Fibroblast of the aortic adventitia (primary cell): Measurements from ENCODE around the gene MAPK4. TPM values are rescaled to one million over a fixed set of nuclear protein-coding genes. Genes with fewer than 3 reads are reported as not detected.

Source experiments
- DNase-seq: peaks from one replicate; pipeline ENCODE4 v3.0.0-alpha.2; 2010; ENCODE audit warnings: low read depth
- H3K4me3 ChIP-seq: 2 replicates; pipeline ENCODE4 v1.5.1; 2011; ENCODE audit warnings: low read depth, mild to moderate bottlenecking, control low read depth, low read length, moderate library complexity
- CTCF ChIP-seq: IDR thresholded peaks from 2 replicates; pipeline ENCODE4 v1.5.1; 2011; ENCODE audit warnings: mild to moderate bottlenecking, low read length, control low read depth, inconsistent platforms; ENCODE audit not compliant: insufficient read depth
- total RNA-seq: library from RNA; depleted of rRNA; stranded (reverse); fragments of >200 nt; gene quantifications from 2 replicates; pipeline ENCODE4 v1.2.3, GENCODE V29; 2012; ENCODE audit warnings: low replicate concordance

MAPK4 gene
- total RNA-seq, 1 donor, result under 0.01 TPM

DNA sequence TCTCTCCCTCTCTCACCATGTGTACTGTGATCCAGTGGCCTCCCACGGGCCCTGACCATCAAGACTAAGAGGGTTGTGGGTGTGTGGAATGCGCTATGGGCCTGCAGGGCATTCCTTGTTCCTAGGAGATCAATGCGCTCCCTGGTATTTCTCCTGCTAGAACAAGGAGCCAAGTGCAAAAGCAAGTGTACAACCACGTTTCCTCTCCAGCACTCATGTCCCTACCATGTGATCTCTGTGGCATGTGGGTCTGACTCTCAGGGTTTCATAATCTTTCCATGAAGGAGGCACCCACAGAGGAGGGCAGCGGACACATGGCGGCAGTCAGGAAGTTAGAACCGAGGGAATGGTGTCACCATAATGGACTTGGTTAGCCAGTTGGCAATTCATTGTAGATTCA, 91.4 kb downstream of the MAPK4 start:
- no peak for DNase-seq
- TF ChIP-seq CTCF, result no peak

GRCh38 chr18:50653402-50654093, 93.7 kb downstream of the MAPK4 start:
- H3K4me3 ChIP-seq, result no peak overlapping the region
- DNase-seq, result no peak
- no peak for TF ChIP-seq CTCF

More for the DNA sequence above, 91.4 kb downstream of the MAPK4 start:
- H3K4me3 ChIP-seq, result no peak overlapping the region

GRCh38 chr18:50654211-50654610, 94.3 kb downstream of the MAPK4 start:
- no peak for TF ChIP-seq CTCF
- DNase-seq, result no peak

DNA sequence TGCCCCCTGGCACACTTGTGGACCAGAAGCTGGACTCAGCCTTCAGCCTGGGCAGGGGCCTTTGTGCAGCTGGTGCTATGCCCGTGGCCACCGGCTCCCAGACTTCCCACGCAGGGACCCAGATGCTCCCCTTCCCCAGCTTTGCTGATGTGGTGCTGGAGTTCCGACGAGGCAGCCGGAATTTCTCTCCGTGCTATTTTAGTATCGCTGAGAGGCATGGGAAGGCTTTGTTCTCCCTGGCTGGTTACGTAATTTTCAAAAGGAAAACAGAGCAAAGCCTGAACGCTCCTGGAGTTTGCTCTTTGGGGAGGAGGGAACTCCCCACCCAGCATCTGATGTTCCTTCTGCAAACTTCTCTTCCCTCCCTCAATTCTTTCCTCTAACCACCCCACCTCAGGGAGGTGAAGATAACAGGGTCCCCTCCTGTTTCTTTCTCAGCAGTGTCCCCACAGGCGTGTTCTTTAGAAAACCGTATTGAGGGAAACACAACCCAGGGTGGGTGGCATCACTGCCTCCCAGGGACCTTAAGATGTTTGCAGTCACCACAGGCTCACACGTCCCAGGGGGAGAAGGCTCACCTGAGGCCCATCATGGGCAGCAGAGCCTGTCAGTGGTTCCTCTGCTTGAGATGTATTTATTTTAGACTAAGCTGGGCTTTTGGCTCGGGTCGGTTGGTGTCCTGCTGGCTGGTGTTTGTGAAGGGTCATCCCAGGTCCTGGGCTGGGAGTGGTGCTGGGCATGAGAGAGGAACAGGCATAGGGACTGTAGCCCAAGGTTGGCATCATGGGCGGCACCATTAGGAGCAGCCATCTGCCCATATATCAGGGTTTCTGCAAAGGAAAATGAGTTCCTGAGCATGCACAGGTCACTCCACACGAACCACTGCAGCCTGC, 95.0 kb downstream of the MAPK4 start:
- no peak for TF ChIP-seq CTCF
- no peak overlapping the region for H3K4me3 ChIP-seq
- DNase-seq, result no peak

More at GRCh38 chr18:50654211-50654610, 94.3 kb downstream of the MAPK4 start:
- H3K4me3 ChIP-seq, result no peak overlapping the region

DNA sequence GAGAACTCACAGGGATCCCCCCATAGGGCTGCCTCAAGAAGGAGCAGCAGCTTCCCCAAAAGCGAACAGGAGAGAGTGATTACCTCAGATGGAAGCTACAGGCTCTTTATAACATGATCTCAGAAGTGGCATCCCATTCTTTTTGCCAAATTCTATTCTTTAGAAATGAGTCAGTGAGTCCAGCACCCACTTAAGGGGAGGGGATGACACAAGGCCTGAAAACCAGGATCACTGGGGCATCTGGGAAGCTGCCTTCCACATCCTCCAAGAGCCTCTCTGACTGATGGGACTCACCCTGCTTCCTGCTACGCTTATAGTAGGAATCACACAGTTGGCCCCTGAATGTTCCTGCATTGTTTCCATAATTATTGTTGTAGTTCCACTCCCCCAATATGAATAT, 96.5 kb downstream of the MAPK4 start:
- no peak for DNase-seq
- no peak overlapping the region for H3K4me3 ChIP-seq
- no peak for TF ChIP-seq CTCF

DNA sequence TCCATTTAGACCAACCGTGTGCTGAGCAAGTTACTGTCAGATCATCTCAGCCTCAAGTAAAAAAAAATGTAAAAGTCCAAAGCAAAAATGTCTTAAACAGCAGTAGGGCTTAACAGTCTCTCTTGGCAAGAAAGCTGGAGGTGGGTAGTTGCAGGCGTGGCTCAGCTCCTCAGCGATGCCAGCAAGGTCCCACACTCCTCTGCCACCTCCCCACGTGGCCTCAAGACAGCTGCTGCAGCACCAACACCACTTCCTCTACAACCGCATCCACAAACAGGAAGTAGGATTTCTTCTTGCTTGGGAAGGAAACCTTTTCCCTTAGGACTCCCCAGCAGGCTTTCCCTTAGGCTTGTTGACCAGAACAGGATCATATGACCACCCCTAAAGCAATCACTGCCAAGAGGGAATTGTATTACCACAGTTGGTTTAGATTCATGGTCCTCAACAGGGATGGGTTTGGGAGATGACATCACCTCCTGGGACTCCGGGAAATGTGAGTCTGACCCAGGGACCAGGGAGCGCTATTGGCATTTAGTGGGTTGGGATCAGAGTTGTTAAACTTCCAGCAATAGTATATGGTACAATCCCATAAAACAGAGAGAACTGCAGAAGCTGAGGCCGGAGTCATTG, 97.1 kb downstream of the MAPK4 start:
- no peak for DNase-seq
- no peak overlapping the region for H3K4me3 ChIP-seq
- TF ChIP-seq CTCF, result no peak
